OCI-LY3 (cell line): Measurements from ENCODE around the gene MAN1B1.
"Not testable (repeated sequence)": the region's sequence is repeated elsewhere in the genome, so short reads cannot be mapped to it uniquely, and the experiment has no call there.

Source experiments
- H2AFZ ChIP-seq: fragments of 200-600, 300-600 bp; shearing (Covaris generic); 2 replicates; pipeline ENCODE4 v1.6.0; 2014; ENCODE audit warnings: antibody characterized with exemption, low read depth, low read length
- H3K27ac ChIP-seq: fragments of 200-600, 300-600 bp; sonication (generic); 2 replicates; pipeline ENCODE4 v1.5.1; 2014; ENCODE audit warnings: mild to moderate bottlenecking, low read length, moderate library complexity, mixed read lengths
- H3K27me3 ChIP-seq: fragments of 200-600, 300-600 bp; sonication (generic); 2 replicates; pipeline ENCODE4 v1.6.1; 2014; ENCODE audit warnings: low read depth, low read length, mixed read lengths
- H3K36me3 ChIP-seq: fragments of 200-600, 300-600 bp; sonication (generic); replicated peaks from 2 replicates; pipeline ENCODE3; 2014; ENCODE audit warnings: low read depth, low read length, mixed read lengths
- H3K4me1 ChIP-seq: fragments of 300-600, 200-600 bp; sonication (generic); 2 replicates; pipeline ENCODE4 v1.6.1; 2014; ENCODE audit warnings: low read length, mixed read lengths
- H3K4me2 ChIP-seq: fragments of 200-600, 300-600 bp; sonication (generic); 2 replicates; pipeline ENCODE4 v1.6.1; 2014; ENCODE audit warnings: low read length, mixed read lengths
- H3K4me3 ChIP-seq: fragments of 300-600, 200-600 bp; sonication (generic); 2 replicates; pipeline ENCODE4 v1.5.1; 2014; ENCODE audit warnings: antibody characterized with exemption, mild to moderate bottlenecking, low read length, moderate library complexity
- H3K79me2 ChIP-seq: fragments of 300-600, 200-600 bp; shearing (Covaris generic); 2 replicates; pipeline ENCODE4 v1.6.1; 2014; ENCODE audit warnings: mild to moderate bottlenecking, low read length, mixed read lengths
- H3K9ac ChIP-seq: fragments of 300-600, 200-600 bp; shearing (Covaris generic); 2 replicates; pipeline ENCODE4 v1.6.0; 2014; ENCODE audit warnings: mild to moderate bottlenecking, low read length, moderate library complexity
- H3K9me3 ChIP-seq: fragments of 200-600, 300-600 bp; shearing (Covaris generic); 2 replicates; pipeline ENCODE4 v1.6.1; 2014; ENCODE audit warnings: low read length, mixed read lengths; ENCODE audit not compliant: insufficient read depth
- H4K20me1 ChIP-seq: fragments of 200-600, 300-600 bp; sonication (generic); 2 replicates; pipeline ENCODE4 v1.6.1; 2016; ENCODE audit warnings: low read length, mixed read lengths; ENCODE audit not compliant: insufficient read depth
- EZH2phosphoT487 ChIP-seq: fragments of 200-600 bp; shearing (Covaris generic); IDR thresholded peaks from 2 replicates; pipeline ENCODE4 v1.6.1; 2018; ENCODE audit warnings: antibody characterized with exemption, mixed run types, low read depth
- TF ChIP-seq, protein P1 (sequence below): fragments of 200-600, 300-600 bp; sonication (generic); IDR thresholded peaks from 2 replicates; pipeline ENCODE4 v1.5.1; 2014; ENCODE audit warnings: antibody characterized with exemption, low read length, low read depth

The MAN1B1 gene

GRCh38 chr9:137134191-137134590 is 47.4 kb downstream of the MAN1B1 start:
- Histone ChIP-seq H3K9me3 (no peaks in the 10 kb centered on the region), H3K4me3 (no peak overlapping the region), H3K4me1 (peaks cover 5% of the 10 kb centered on the region; the same call in 1 of the 2 replicates), H3K9ac (no peak overlapping the region), H3K36me3 (no peaks in the 10 kb centered on the region), H3K4me2 (no peak overlapping the region), H3K27ac (no peak overlapping the region), H4K20me1 (no peaks in the 10 kb centered on the region), H2AFZ (no peak overlapping the region), H3K79me2 (peaks cover 13% of the 10 kb centered on the region), H3K27me3 (no peaks in the 10 kb centered on the region)
- no peak for TF ChIP-seq EZH2phosphoT487
- TF ChIP-seq, protein P1, sequence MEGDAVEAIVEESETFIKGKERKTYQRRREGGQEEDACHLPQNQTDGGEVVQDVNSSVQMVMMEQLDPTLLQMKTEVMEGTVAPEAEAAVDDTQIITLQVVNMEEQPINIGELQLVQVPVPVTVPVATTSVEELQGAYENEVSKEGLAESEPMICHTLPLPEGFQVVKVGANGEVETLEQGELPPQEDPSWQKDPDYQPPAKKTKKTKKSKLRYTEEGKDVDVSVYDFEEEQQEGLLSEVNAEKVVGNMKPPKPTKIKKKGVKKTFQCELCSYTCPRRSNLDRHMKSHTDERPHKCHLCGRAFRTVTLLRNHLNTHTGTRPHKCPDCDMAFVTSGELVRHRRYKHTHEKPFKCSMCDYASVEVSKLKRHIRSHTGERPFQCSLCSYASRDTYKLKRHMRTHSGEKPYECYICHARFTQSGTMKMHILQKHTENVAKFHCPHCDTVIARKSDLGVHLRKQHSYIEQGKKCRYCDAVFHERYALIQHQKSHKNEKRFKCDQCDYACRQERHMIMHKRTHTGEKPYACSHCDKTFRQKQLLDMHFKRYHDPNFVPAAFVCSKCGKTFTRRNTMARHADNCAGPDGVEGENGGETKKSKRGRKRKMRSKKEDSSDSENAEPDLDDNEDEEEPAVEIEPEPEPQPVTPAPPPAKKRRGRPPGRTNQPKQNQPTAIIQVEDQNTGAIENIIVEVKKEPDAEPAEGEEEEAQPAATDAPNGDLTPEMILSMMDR, result no peak

DNA sequence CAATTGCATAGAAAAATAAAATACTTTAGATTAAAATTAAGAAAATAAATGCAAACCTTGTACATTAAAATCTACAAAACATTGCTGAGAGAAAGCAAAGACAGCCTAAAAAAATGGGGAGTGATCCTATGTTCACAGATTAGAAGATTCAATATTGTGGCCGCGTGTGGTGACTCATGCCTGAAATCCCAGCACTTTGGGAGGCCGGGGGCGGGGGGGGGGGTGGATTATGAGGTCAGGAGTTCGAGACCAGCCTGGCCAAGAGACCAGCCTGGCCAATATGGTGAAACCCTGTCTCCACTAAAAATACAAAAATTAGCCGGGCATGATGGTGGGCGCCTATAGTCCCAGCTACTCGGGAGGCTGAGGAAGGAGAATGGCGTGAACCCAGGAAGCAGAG is 48.4 kb downstream of the MAN1B1 start:
- not testable (repeated sequence) for H2AFZ ChIP-seq, H4K20me1 ChIP-seq, H3K36me3 ChIP-seq, H3K4me1 ChIP-seq, H3K79me2 ChIP-seq, H3K27ac ChIP-seq, H3K9me3 ChIP-seq, H3K27me3 ChIP-seq, H3K4me3 ChIP-seq, H3K9ac ChIP-seq, H3K4me2 ChIP-seq

GRCh38 chr9:137136261-137136880 is 49.6 kb downstream of the MAN1B1 start:
- H2AFZ ChIP-seq, result no peak overlapping the region
- H3K36me3 ChIP-seq, result no peaks in the 10 kb centered on the region
- H3K27me3 ChIP-seq, result 0 out of 2 replicates have a peak, but pooled peaks cover 7% of the 10 kb centered on the region
- no peaks in the 10 kb centered on the region for H4K20me1 ChIP-seq
- no peak overlapping the region for H3K27ac ChIP-seq
- H3K9ac ChIP-seq, result no peak overlapping the region
- no peaks in the 10 kb centered on the region for H3K79me2 ChIP-seq
- H3K9me3 ChIP-seq, result no peaks in the 10 kb centered on the region
- no peak overlapping the region for H3K4me2 ChIP-seq
- no peaks in the 10 kb centered on the region for H3K4me1 ChIP-seq
- no peak for TF ChIP-seq EZH2phosphoT487
- TF ChIP-seq, protein P1, result no peak
- no peak overlapping the region for H3K4me3 ChIP-seq

GRCh38 chr9:137136881-137137607 is 50.3 kb downstream of the MAN1B1 start:
- Histone ChIP-seq H3K9me3 (no peaks in the 10 kb centered on the region), H3K27ac (no peak overlapping the region), H3K4me2 (no peak overlapping the region), H4K20me1 (no peaks in the 10 kb centered on the region), H2AFZ (no peak overlapping the region), H3K27me3 (0 out of 2 replicates have a peak, but pooled peaks cover 7% of the 10 kb centered on the region), H3K79me2 (no peaks in the 10 kb centered on the region), H3K4me3 (no peak overlapping the region), H3K4me1 (no peaks in the 10 kb centered on the region), H3K36me3 (no peaks in the 10 kb centered on the region), H3K9ac (no peak overlapping the region)
- TF ChIP-seq, protein P1, result no peak
